ENCODE measurements around the gene SEH1L.

Gene SEH1L

DNA sequence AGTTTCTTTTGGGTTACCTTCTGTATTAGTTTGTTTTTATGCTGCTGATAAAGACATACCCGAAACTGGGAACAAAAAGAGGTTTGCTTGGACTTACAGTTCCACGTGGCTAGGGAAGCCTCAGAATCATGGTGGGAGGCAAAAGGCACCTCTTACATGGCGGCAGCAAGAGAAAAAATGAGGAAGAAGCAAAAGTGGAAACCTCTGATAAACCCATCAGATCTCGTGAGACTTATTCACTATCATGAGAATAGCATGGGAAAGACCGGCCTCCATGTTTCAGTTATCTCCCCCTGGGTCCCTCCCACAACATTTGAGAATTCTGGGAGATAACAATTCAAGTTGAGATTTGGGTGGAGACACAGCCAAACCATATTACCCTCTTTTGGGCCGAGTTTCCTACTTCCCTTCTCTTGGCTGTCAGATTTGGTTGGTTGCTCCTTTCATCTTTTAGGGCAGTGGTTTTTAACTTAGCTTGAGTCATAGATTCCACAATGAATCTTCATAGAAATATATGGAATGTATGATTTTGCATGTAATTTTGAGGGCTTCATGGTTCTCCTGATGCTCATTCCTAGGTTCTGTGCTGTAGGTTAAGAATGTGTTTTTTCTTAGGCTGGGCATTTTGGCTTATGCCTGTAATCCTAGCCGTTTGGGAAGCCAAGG lies 87.6 kb downstream of the SEH1L start:
- TF ChIP-seq, protein P1, sequence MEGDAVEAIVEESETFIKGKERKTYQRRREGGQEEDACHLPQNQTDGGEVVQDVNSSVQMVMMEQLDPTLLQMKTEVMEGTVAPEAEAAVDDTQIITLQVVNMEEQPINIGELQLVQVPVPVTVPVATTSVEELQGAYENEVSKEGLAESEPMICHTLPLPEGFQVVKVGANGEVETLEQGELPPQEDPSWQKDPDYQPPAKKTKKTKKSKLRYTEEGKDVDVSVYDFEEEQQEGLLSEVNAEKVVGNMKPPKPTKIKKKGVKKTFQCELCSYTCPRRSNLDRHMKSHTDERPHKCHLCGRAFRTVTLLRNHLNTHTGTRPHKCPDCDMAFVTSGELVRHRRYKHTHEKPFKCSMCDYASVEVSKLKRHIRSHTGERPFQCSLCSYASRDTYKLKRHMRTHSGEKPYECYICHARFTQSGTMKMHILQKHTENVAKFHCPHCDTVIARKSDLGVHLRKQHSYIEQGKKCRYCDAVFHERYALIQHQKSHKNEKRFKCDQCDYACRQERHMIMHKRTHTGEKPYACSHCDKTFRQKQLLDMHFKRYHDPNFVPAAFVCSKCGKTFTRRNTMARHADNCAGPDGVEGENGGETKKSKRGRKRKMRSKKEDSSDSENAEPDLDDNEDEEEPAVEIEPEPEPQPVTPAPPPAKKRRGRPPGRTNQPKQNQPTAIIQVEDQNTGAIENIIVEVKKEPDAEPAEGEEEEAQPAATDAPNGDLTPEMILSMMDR (IDR thresholded peaks at IDR 0.05; ENCODE audit: low read depth, low read length, missing control alignments): no peak
- no peak overlapping the region for H3K4me3 ChIP-seq (ENCODE audit: low read depth, low read length)
- no peak for DNase-seq (ENCODE audit: low read depth)

DNA sequence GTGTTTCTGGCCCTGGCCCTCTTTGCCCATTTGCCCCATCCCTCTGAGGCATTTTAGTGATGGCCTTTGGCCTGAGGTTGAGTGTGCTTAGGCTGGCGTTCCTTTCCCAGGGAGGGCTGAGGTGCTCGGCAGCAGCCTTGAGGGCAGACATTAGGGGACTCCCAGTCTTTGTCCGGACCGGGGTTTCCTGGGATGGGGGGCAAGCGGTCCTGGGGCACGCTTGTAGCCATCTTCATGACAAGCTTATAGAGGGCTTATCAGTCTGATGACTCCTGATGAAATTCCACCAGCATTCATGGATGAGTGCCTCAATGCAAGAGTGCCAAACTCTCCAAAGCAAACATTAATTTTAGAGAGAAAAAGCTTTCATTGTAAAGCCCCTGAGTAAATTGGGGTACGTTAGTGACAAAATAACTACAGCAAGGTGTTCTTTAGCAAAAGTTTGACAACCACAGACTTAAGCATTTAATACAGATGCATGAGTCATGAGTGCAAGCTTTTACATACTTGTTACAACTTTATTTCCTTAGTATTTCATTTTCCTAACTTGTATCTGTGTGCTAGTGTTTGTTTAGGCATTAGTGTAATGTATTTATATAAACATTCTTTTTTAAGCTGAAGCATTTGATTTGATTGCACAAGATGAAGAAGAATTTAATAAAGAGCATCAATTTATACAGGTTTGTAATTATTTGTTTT lies 89.0 kb downstream of the SEH1L start:
- no peak for DNase-seq (ENCODE audit: low read depth)
- TF ChIP-seq, protein P1 (IDR thresholded peaks at IDR 0.05; ENCODE audit: low read depth, low read length, missing control alignments): no peak
- H3K4me3 ChIP-seq (ENCODE audit: low read depth, low read length): no peak overlapping the region

Data from GM12864 (cell line).